ENCODE results near the gene PPFIA3.

Gene PPFIA3

GRCh38 chr19:49182848-49183375 is 63.6 kb downstream of the PPFIA3 start:
- no peak for DNase-seq

- DNase-seq = no peak
Measured at GRCh38 chr19:49186108-49186507, 66.8 kb downstream of the PPFIA3 start.

GRCh38 chr19:49188626-49189200 is 69.4 kb downstream of the PPFIA3 start:
- DNase-seq = no peak

GRCh38 chr19:49189259-49189658 is 69.9 kb downstream of the PPFIA3 start:
- DNase-seq = no peak

- DNase-seq = no peak
Measured at GRCh38 chr19:49190781-49191180, 71.4 kb downstream of the PPFIA3 start.

- no peak for DNase-seq
Measured at GRCh38 chr19:49193822-49194394, 74.6 kb downstream of the PPFIA3 start.

- DNase-seq = no peak
Measured at GRCh38 chr19:49194408-49194807, 75.1 kb downstream of the PPFIA3 start.

GRCh38 chr19:49196527-49197240 is 77.3 kb downstream of the PPFIA3 start:
- DNase-seq = no peak

- no peak for DNase-seq
Measured at GRCh38 chr19:49200238-49200862, 81.0 kb downstream of the PPFIA3 start.

All from fibroblast of skin of right quadriceps (primary cell).